SK-N-SH treated with all-trans-retinoic acid at 6 μM for 48 hours (cell line): ENCODE data around the gene TMEM9B.

Experiments used
- ATAC-seq: fragments of 200-7000 bp; cut with Tn5 transposase; 3 replicates; pipeline ENCODE4 v1.9.1; 2020; ENCODE audit warnings: mild to moderate bottlenecking, moderate library complexity
- ARNTL ChIP-seq: fragments of 450-650 bp; formaldehyde crosslinking; IDR thresholded peaks from 2 replicates; pipeline ENCODE4 v1.5.0; 2020; ENCODE audit warnings: low read depth, mild to moderate bottlenecking, moderate library complexity, borderline replicate concordance
- BACH2 ChIP-seq: fragments of 250-450 bp; sonication (Bioruptor Pico); IDR thresholded peaks from 2 replicates; pipeline ENCODE4 v1.9.0; 2021; ENCODE audit warnings: mild to moderate bottlenecking, borderline replicate concordance
- CSDC2 ChIP-seq: fragments of 250-450 bp; sonication (Bioruptor Pico); IDR thresholded peaks from 2 replicates; pipeline ENCODE4 v1.5.0; 2020; ENCODE audit warnings: mild to moderate bottlenecking, moderate library complexity
- CSRNP3 ChIP-seq: fragments of 250-450 bp; sonication (Bioruptor Pico); IDR thresholded peaks from 2 replicates; pipeline ENCODE4 v1.5.1; 2021; ENCODE audit warnings: mild to moderate bottlenecking, moderate library complexity
- ESRRG ChIP-seq: fragments of 250-450 bp; sonication (Bioruptor Pico); IDR thresholded peaks from 2 replicates; pipeline ENCODE4 v1.6.1; 2021; ENCODE audit warnings: mild to moderate bottlenecking
- GLIS3 ChIP-seq: fragments of 250-450 bp; sonication (Bioruptor Pico); IDR thresholded peaks from 2 replicates; pipeline ENCODE4 v1.5.0; 2020; ENCODE audit warnings: mild to moderate bottlenecking, moderate library complexity
- ISL1 ChIP-seq: fragments of 250-450 bp; sonication (Bioruptor Pico); IDR thresholded peaks from 2 replicates; pipeline ENCODE4 v2.1.2; 2022; ENCODE audit warnings: mild to moderate bottlenecking, moderate library complexity
- OSR1 ChIP-seq: fragments of 250-450 bp; sonication (Bioruptor Pico); IDR thresholded peaks from 2 replicates; pipeline ENCODE4 v1.8.0; 2022; ENCODE audit warnings: moderate library complexity, mild to moderate bottlenecking, inconsistent platforms
- POU6F1 ChIP-seq: fragments of 250-450 bp; sonication (Bioruptor Pico); IDR thresholded peaks from 2 replicates; pipeline ENCODE4 v1.8.0; 2021; ENCODE audit warnings: low read depth, mild to moderate bottlenecking, moderate library complexity, borderline replicate concordance
- PPARA ChIP-seq: fragments of 250-450 bp; sonication (Bioruptor Pico); IDR thresholded peaks from 2 replicates; pipeline ENCODE4 v1.5.0; 2020; ENCODE audit warnings: mild to moderate bottlenecking, borderline replicate concordance
- RARB ChIP-seq: fragments of 250-450 bp; sonication (Bioruptor Pico); IDR thresholded peaks from 2 replicates; pipeline ENCODE4 v1.8.0; 2021; ENCODE audit warnings: mild to moderate bottlenecking, moderate library complexity
- SNAI2 ChIP-seq: fragments of 250-450 bp; sonication (Bioruptor Pico); IDR thresholded peaks from 2 replicates; pipeline ENCODE4 v1.5.0; 2020; ENCODE audit warnings: mild to moderate bottlenecking, moderate library complexity
- TCF4 ChIP-seq: fragments of 250-450 bp; sonication (Bioruptor Pico); IDR thresholded peaks from 2 replicates; pipeline ENCODE4 v1.8.0; 2021; ENCODE audit warnings: mild to moderate bottlenecking, moderate library complexity, borderline replicate concordance
- TOX ChIP-seq: fragments of 250-450 bp; sonication (Bioruptor Pico); IDR thresholded peaks from 2 replicates; pipeline ENCODE4 v1.8.0; 2021; ENCODE audit warnings: mild to moderate bottlenecking, moderate library complexity, borderline replicate concordance
- TSHZ2 ChIP-seq: fragments of 250-450 bp; sonication (Bioruptor Pico); IDR thresholded peaks from 2 replicates; pipeline ENCODE4 v1.5.0; 2020; ENCODE audit warnings: mild to moderate bottlenecking, moderate library complexity
- ZC3H10 ChIP-seq: fragments of 250-450 bp; sonication (Bioruptor Pico); IDR thresholded peaks from 2 replicates; pipeline ENCODE4 v1.5.1; 2021; ENCODE audit warnings: mild to moderate bottlenecking, moderate library complexity
- ZFP30 ChIP-seq: fragments of 450-650 bp; formaldehyde crosslinking; IDR thresholded peaks from 2 replicates; pipeline ENCODE4 v1.5.0; 2022; ENCODE audit warnings: mild to moderate bottlenecking, moderate library complexity
- ZNF70 ChIP-seq: fragments of 450-650 bp; formaldehyde crosslinking; IDR thresholded peaks from 2 replicates; pipeline ENCODE4 v1.5.0; 2020; ENCODE audit warnings: mild to moderate bottlenecking, moderate library complexity
- ZNF8 ChIP-seq: fragments of 450-650 bp; formaldehyde crosslinking; IDR thresholded peaks from 2 replicates; pipeline ENCODE4 v1.5.0; 2020; ENCODE audit warnings: mild to moderate bottlenecking, moderate library complexity
- TF ChIP-seq, protein P1 (sequence below): fragments of 250-450 bp; sonication (Bioruptor Pico); IDR thresholded peaks from 2 replicates; pipeline ENCODE4 v1.8.0; 2020; ENCODE audit warnings: mild to moderate bottlenecking, moderate library complexity, borderline replicate concordance

TMEM9B gene

GRCh38 chr11:8989453-8989852 lies 25.2 kb upstream of the TMEM9B start:
- peak; percentile 51; the same call in 2 of the 3 replicates for ATAC-seq
- TF ChIP-seq CSRNP3, result no peak
- TF ChIP-seq, protein P1, sequence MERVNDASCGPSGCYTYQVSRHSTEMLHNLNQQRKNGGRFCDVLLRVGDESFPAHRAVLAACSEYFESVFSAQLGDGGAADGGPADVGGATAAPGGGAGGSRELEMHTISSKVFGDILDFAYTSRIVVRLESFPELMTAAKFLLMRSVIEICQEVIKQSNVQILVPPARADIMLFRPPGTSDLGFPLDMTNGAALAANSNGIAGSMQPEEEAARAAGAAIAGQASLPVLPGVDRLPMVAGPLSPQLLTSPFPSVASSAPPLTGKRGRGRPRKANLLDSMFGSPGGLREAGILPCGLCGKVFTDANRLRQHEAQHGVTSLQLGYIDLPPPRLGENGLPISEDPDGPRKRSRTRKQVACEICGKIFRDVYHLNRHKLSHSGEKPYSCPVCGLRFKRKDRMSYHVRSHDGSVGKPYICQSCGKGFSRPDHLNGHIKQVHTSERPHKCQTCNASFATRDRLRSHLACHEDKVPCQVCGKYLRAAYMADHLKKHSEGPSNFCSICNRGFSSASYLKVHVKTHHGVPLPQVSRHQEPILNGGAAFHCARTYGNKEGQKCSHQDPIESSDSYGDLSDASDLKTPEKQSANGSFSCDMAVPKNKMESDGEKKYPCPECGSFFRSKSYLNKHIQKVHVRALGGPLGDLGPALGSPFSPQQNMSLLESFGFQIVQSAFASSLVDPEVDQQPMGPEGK (CRISPR knock-in tag), result no peak
- no peak for TF ChIP-seq RARB (CRISPR knock-in tag)
- TF ChIP-seq CSDC2 (CRISPR knock-in tag), result no peak
- TF ChIP-seq ESRRG (CRISPR knock-in tag), result no peak
- no peak for TF ChIP-seq ZFP30 (CRISPR knock-in tag)
- TF ChIP-seq OSR1, result no peak
- no peak for TF ChIP-seq PPARA (CRISPR knock-in tag)
- TF ChIP-seq BACH2 (CRISPR knock-in tag), result no peak
- TF ChIP-seq TCF4, result no peak
- no peak for TF ChIP-seq POU6F1 (CRISPR knock-in tag)

DNA sequence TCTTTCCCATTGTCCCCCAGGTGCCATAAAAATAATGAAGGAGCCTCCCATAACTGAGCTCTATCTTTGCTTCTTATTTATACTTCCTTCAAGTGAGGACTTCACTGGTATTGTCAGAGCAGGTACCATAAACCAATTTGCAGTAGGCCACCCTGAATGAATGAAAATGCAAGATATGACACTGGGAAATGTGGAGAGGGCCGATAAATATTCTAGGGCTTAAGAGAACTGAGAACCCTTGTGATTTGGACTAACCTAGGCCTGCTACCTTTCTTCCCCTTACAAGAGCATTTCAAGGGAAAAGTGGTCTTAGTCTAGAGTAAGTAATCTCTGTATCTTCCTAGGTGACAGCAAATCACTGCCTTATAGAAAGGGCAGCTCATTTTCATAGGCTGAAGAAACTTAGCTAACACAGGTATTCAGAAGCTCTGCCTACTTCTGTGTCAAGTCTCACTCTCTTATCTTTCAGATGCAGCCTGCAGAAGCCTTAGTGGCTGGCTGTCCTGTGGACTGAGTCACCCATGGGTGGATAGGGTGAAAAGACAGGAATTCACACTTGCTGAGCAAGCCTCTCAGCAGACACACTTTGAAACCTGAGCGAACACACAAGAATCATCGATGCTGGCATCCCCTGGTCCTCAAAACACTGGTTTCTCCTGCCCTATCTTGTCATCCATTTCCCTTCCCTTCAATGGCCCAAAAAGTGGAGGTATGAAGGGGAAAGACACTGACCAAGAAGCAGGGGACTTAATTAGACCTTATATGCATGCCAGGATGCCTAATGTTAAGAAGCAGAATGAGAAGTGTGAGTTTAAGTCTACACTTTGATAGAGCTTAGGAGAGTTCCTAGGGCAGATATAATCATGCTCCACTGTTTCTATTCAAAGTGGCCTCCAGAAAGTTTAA lies 24.3 kb upstream of the TMEM9B start:
- ATAC-seq, result peak; percentile 70

More for the DNA sequence above, 24.3 kb upstream of the TMEM9B start:
- TF ChIP-seq SNAI2 (no peak), ZC3H10 (no peak), GLIS3 (CRISPR knock-in tag) (no peak), CSRNP3 (no peak), OSR1 (no peak), TSHZ2 (CRISPR knock-in tag) (no peak), TOX (CRISPR knock-in tag) (no peak), BACH2 (CRISPR knock-in tag) (no peak), POU6F1 (CRISPR knock-in tag) (no peak), ESRRG (CRISPR knock-in tag) (no peak), ZFP30 (CRISPR knock-in tag) (no peak), RARB (CRISPR knock-in tag) (no peak), ISL1 (no peak), ZNF70 (CRISPR knock-in tag) (no peak), ZNF8 (CRISPR knock-in tag) (no peak), ARNTL (CRISPR knock-in tag) (no peak)
- TF ChIP-seq, protein P1 (CRISPR knock-in tag), result no peak
